ENCODE measurements around the gene ORC1.

DNA sequence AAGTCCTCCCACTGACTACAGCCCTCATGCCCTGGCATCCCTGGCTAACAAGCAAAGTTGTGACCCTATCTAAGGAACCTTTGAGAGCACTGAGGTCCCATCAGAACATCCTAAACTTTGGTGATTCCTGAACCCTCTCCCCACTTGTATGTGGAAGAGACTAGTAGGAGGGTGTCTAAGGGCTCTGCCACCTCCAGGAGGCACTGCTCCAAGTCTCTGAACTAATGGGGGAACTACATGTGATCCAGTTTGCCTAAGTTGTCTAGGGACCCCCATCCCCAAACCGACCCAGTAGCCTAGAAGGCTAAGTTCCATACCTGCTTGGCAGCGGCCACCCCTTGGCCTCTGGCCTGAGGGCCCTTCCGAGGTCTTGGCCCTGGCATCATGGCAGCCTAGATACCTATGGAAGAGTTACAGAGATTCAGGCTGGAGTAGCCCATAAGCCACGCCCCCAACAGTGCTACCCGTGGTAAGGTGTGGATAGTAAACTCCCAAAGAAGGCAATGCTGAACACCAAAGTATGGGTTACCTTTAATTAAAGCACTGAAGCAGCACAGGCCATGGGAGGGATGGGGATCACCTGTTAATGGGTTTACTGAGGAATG is 39.9 kb downstream of the ORC1 start:
- TF ChIP-seq GATA2 (IDR thresholded peaks at IDR 0.05; ENCODE audit: low read depth, low read length) (no peak), GATA3 (IDR thresholded peaks at IDR 0.05; ENCODE audit: low read depth, low read length) (no peak)

All from SH-SY5Y (cell line).